GM12892 (cell line): ENCODE results near the gene CDS2.

Experiments
- POLR2A ChIP-seq: IDR thresholded peaks from 2 replicates; pipeline ENCODE4 v1.6.1; 2011; ENCODE audit warnings: low read depth, low read length, control low read depth
- TAF1 ChIP-seq: IDR thresholded peaks from 2 replicates; pipeline ENCODE4 v1.6.1; 2011; ENCODE audit warnings: low read depth, mild to moderate bottlenecking, control low read depth, low read length, borderline replicate concordance

- TF ChIP-seq TAF1 (no peak), POLR2A (no peak)
Measured at GRCh38 chr20:5192570-5193431, 66.0 kb downstream of the CDS2 start.
